Esophagus muscularis mucosa (tissue), 3 donors: ENCODE results near the gene ZBED1.

ENCODE experiments used
- CTCF ChIP-seq, 3 experiments: fragments of 200-600 bp in 2 of 3; fragments of 450-650 bp in 1 of 3; sonication (generic) in 2 of 3; IDR thresholded peaks; one replicate each; pipeline ENCODE4 v1.5.1; 2017 to 2019; ENCODE audit warnings: antibody characterized with exemption in 3 of 3, mild to moderate bottlenecking in 2 of 3, moderate library complexity in 1 of 3
- POLR2A ChIP-seq: fragments of 450-650 bp; IDR thresholded peaks from one replicate; pipeline ENCODE4 v1.6.1; 2017; ENCODE audit warnings: antibody characterized with exemption, moderate library complexity, mild to moderate bottlenecking, low read depth
- POLR2AphosphoS5 ChIP-seq, 2 donors: sonication (generic); formaldehyde crosslinking; IDR thresholded peaks; one replicate each; pipeline ENCODE4 v1.6.1; 2017; ENCODE audit warnings: antibody characterized with exemption in 2 of 2

- no peak for TF ChIP-seq CTCF (IDR thresholded peaks at IDR 0.05)
- no peak for TF ChIP-seq POLR2A
- TF ChIP-seq POLR2AphosphoS5 (IDR thresholded peaks at IDR 0.05) = no peak
These were observed 42.2 kb upstream of the ZBED1 start for GRCh38 chrX:2542826-2543521.
